ENCODE data around the gene DYRK1B.

DNA sequence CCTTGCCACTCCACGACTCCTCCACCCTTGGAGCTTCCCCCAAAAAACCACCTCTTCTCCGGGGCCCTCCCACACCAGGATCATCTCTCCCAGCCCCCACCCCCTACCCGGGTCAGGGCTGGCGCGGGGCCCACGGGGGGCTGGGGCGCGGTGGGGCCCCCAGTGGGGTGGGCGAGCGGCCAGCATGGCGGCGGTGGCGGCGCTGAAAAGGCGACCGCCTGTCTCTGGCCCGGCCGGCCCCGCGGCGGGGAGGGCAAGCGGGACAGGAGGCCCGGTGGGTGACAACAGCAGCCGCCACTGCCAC is 850 bp downstream of the DYRK1B start:
- TF ChIP-seq, protein P1, sequence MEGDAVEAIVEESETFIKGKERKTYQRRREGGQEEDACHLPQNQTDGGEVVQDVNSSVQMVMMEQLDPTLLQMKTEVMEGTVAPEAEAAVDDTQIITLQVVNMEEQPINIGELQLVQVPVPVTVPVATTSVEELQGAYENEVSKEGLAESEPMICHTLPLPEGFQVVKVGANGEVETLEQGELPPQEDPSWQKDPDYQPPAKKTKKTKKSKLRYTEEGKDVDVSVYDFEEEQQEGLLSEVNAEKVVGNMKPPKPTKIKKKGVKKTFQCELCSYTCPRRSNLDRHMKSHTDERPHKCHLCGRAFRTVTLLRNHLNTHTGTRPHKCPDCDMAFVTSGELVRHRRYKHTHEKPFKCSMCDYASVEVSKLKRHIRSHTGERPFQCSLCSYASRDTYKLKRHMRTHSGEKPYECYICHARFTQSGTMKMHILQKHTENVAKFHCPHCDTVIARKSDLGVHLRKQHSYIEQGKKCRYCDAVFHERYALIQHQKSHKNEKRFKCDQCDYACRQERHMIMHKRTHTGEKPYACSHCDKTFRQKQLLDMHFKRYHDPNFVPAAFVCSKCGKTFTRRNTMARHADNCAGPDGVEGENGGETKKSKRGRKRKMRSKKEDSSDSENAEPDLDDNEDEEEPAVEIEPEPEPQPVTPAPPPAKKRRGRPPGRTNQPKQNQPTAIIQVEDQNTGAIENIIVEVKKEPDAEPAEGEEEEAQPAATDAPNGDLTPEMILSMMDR (IDR thresholded peaks at IDR 0.05): no peak
- TF ChIP-seq POLR2A (IDR thresholded peaks at IDR 0.05): no peak

All from heart left ventricle (tissue), 13 donors.